Renal cortex interstitium (tissue), 11 donors: ENCODE data around the gene CYTH4. TPM values are rescaled to one million over a fixed set of nuclear protein-coding genes. Genes with fewer than 3 reads are reported as not detected.

Experiments
- DNase-seq, 11 donors: peaks; one replicate each; pipeline ENCODE4 v3.0.0-alpha.2; 2013; ENCODE audit warnings: low read depth in 9 of 11, low spot score in 4 of 11; ENCODE audit errors: extremely low read depth in 1 of 11
- polyA plus RNA-seq, 3 donors: library from polyadenylated mRNA; unstranded; fragments of 120-200 nt; gene quantifications; one replicate each; pipeline ENCODE4 v1.2.1, GENCODE V29; 2013; ENCODE audit not compliant: insufficient read length in 3 of 3

Gene CYTH4
- polyA plus RNA-seq, 3 donors = 3.0 to 4.9 (median 3.6) TPM

DNA sequence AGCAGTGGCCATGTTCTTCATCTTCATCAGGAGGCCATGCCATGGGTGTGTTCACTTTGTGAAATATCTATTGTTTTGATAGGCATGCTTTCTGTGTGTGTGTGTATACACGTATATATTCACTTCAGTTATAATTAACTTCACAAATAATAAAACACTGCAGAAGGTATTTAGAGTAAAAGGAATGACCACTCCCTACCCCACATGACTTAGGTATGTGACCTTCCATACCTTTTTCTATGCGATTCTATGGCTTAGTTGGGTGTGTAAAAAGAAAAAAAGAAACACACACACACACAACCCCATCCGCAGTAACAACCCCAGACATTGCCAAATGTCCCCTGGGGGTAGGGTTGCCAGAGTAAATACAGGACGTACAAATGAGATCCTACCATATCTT lies 72.0 kb downstream of the CYTH4 start:
- no peak for DNase-seq

GRCh38 chr22:37354670-37355069 lies 72.4 kb downstream of the CYTH4 start:
- no peak for DNase-seq

- DNase-seq = no peak
Observed at GRCh38 chr22:37355174-37355573, 72.9 kb downstream of the CYTH4 start.

DNA sequence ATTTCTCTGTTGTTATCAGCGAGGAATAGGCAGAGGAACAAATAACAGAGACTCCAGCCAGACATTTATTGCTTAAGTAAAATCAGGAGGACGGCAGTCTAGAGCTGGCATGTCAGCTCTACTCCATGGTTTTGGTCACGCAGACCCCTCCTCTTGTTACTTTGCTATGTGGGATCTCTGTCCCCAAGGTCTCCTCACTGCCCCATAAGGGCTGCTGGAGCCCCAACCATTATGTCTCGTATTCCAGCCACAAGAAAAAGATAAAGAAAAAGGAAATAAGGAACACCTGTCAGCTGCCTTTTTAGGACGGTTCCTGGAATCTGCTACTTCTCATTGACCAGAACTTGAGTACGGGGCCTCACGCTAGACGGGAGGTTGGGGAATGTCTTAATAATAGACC lies 74.6 kb downstream of the CYTH4 start:
- DNase-seq = no peak

DNA sequence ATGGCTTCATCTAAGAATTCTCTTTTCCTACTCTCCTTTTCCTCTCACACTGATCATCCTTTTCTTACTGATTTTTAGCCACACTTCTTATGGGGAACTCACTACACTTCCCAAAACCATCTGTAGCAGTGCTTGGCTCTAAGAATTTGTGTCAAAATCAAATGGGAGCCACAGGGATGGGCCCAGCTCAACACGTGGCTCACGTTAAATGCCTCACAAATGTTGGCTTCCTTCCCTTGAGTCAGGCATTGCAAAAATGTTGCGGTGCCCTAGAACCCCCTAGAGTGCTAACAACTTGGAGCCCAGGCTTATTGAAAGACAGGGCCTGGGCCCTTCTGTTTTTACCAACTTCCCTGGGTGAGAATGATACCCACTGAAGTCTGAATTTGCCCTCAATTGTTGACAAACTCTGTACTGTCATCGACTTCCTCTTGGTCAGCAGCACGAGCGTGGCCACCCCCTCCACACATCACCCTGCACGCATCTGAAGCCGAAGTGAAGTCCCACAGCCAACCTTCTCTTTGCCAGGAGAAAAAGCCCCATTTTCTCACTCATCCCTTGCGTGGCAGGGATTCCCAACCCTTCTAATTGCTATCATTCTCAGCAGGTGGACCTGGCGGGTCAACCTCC lies 75.3 kb downstream of the CYTH4 start:
- DNase-seq = no peak

DNA sequence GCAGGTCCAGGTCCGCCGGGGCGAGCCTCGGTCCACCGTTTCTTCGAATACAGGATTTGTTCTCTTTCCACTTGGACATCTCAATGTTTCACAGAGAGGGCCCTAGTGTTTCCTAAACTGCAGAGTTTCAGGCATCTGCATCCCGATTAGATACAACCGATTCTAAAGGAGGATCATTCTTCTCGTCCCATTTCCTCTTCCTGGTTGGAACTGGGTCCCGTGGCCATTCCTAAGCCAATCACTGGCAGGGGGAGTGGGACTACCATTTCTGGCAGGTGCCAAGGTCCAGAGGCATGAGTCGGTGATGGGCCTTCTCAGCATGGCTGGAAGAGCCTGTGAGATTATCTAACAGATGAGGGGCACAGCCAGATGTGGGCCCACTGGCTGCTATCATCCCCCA lies 76.1 kb downstream of the CYTH4 start:
- no peak for DNase-seq

DNA sequence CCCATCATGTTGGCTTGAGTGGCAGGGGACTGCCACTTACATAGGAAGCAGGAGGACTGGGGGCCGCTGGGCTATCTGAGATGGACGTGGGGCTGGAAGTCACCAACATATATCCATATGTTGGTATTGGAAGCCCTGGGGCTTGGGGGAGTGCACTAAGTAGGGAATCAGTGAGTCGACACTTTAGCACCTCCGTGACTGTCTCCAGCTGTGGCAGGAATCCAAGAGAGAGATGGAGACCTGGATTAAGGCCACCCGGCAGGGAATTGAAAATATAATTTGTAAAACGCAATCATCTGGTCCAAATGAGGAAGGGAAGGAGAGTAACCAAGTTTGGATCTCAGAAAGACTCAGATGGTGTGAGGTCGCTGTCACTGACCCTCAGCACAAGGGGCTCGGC lies 76.6 kb downstream of the CYTH4 start:
- DNase-seq = no peak

GRCh38 chr22:37362621-37363020 lies 80.3 kb downstream of the CYTH4 start:
- peak in 3 of 11 donors; percentile 45 to 60 (median 46) for DNase-seq

GRCh38 chr22:37363261-37363992 lies 81.1 kb downstream of the CYTH4 start:
- DNase-seq = no peak

Other genes with a start within 250 kb of the CYTH4 start
- 10 to 100 TPM; 20.4 to 34.3 (median 30.7) TPM for gene KCTD17, start 230.8 kb upstream of the CYTH4 start, polyA plus RNA-seq
- gene TMPRSS6, start 172.8 kb upstream of the CYTH4 start, polyA plus RNA-seq = under 1 TPM; 0.19 to 0.42 (median 0.22) TPM
- gene IL2RB, start 132.6 kb upstream of the CYTH4 start, polyA plus RNA-seq = 1 to 10 TPM in 1 of 3 donors, under 1 TPM in 2; 0.75 to 1.2 (median 0.92) TPM
- 10 to 100 TPM; 26.1 to 37.9 (median 34.8) TPM for gene C1QTNF6, start 94.3 kb upstream of the CYTH4 start, polyA plus RNA-seq
- gene SSTR3, start 70.0 kb upstream of the CYTH4 start, polyA plus RNA-seq = 1 to 10 TPM in 1 of 3 donors, under 1 TPM in 2; 0.68 to 1.2 (median 0.76) TPM
- gene RAC2, start 38.2 kb upstream of the CYTH4 start, polyA plus RNA-seq = 1 to 10 TPM; 5.2 to 6.7 (median 6.3) TPM
- gene ELFN2, start 145.0 kb downstream of the CYTH4 start, polyA plus RNA-seq = 1 to 10 TPM; 1.2 to 2.2 (median 2.0) TPM
- gene MFNG, start 203.9 kb downstream of the CYTH4 start, polyA plus RNA-seq = 10 to 100 TPM in 1 of 3 donors, 1 to 10 TPM in 2; 9.5 to 10.4 (median 10.0) TPM
- 10 to 100 TPM; 20.6 to 26.1 (median 23.2) TPM for gene CARD10, start 236.9 kb downstream of the CYTH4 start, polyA plus RNA-seq